HepG2 (cell line): ENCODE measurements around the gene OR52K1. TPM values are rescaled to one million over a fixed set of nuclear protein-coding genes. Genes with fewer than 3 reads are reported as not detected.

Experiments used
- ATAC-seq: fragments of 200-7000 bp; cut with Tn5 transposase; 3 replicates; pipeline ENCODE4 v1.9.1; 2020; ENCODE audit warnings: mild to moderate bottlenecking, moderate library complexity
- BruUV-seq: library from RNA; stranded (reverse); fragments of 400-500 nt; replicated peaks from 2 replicates; lab custom pipeline; 2021; lab: Mats Ljungman, UMichigan
- CTCF ChIA-PET: fragments of 300-600 bp; formaldehyde crosslinking; extraction: SDS; loops from one replicate; lab custom pipeline; 2021; ENCODE audit warnings: low total read pairs, inconsistent platforms, low intra/inter-chr PET ratio; lab: Yijun Ruan, JAX
- POLR2A ChIA-PET: fragments of 350-600 bp; sonication (Branson Sonifier 250); formaldehyde crosslinking; loops from one replicate; lab custom pipeline; 2020; ENCODE audit warnings: antibody characterized with exemption, inconsistent platforms; lab: Yijun Ruan, JAX
- DNase-seq: peaks from one replicate; pipeline ENCODE4 v3.0.0-alpha.2; 2015; ENCODE audit warnings: low spot score
- FAIRE-seq: peaks from 3 replicates; lab custom pipeline; 2011; peaks lifted over from hg19 to GRCh38; lab: Jason Lieb, UNC
- H2AFZ ChIP-seq: one replicate; pipeline ENCODE4 v1.6.1; 2011; ENCODE audit warnings: low read length, inconsistent platforms
- H3K27ac ChIP-seq: fragments of 300-600 bp; 3 replicates; pipeline ENCODE4 v1.8.0; 2011; ENCODE audit warnings: mixed run types, mild to moderate bottlenecking, mixed read lengths, low read length, inconsistent platforms; ENCODE audit not compliant: insufficient read depth; ENCODE audit errors: extremely low read length
- H3K27me3 ChIP-seq, 2 experiments: fragments of 200-600 bp in 1 of 2; 2 replicates in 1 of 2; 3 replicates in 1 of 2; pipeline versions ENCODE4 v1.6.0 to v1.8.0; 2011; ENCODE audit warnings: low read length in 2 of 2, mild to moderate bottlenecking in 2 of 2, moderate library complexity in 2 of 2, inconsistent platforms in 1 of 2; ENCODE audit not compliant: insufficient read depth in 2 of 2, control insufficient read depth in 1 of 2
- H3K36me3 ChIP-seq, 2 experiments: fragments of 200-600 bp in 1 of 2; replicated peaks in 1 of 2; 2 replicates in 1 of 2; 3 replicates in 1 of 2; pipeline versions ENCODE4 v1.5.1 to v1.8.0; 2011; ENCODE audit warnings: low read length in 2 of 2, inconsistent platforms in 1 of 2; ENCODE audit not compliant: insufficient read depth in 2 of 2, control insufficient read depth in 1 of 2
- H3K4me1 ChIP-seq: 2 replicates; pipeline ENCODE4 v1.5.1; 2012; ENCODE audit warnings: low read length, inconsistent platforms; ENCODE audit not compliant: insufficient read depth
- H3K4me2 ChIP-seq: 2 replicates; pipeline ENCODE4 v1.6.0; 2011; ENCODE audit warnings: low read depth, low read length, inconsistent platforms
- H3K4me3 ChIP-seq, 3 experiments: fragments of 200-600 bp in 1 of 3; sonication (generic), shearing (Covaris generic) in 1 of 3; replicated peaks in 1 of 3; 2 replicates each; pipeline ENCODE4 v1.5.1; 2011 to 2016; ENCODE audit warnings: low read length in 3 of 3, inconsistent platforms in 2 of 3, low read depth in 2 of 3, mild to moderate bottlenecking in 2 of 3, control low read depth in 1 of 3, mixed read lengths in 1 of 3; ENCODE audit not compliant: insufficient read depth in 1 of 3
- H3K79me2 ChIP-seq: one replicate; pipeline ENCODE4 v1.6.1; 2011; ENCODE audit warnings: low read length, inconsistent platforms; ENCODE audit not compliant: insufficient read depth
- H3K9ac ChIP-seq: 2 replicates; pipeline ENCODE4 v1.6.0; 2011; ENCODE audit warnings: mild to moderate bottlenecking, low read depth, low read length, inconsistent platforms; ENCODE audit not compliant: insufficient read depth
- H3K9me3 ChIP-seq: 2 replicates; pipeline ENCODE4 v1.5.1; 2012; ENCODE audit warnings: mild to moderate bottlenecking, low read length
- H4K20me1 ChIP-seq: 2 replicates; pipeline ENCODE4 v1.6.0; 2011; ENCODE audit warnings: inconsistent platforms, mild to moderate bottlenecking, low read length, moderate library complexity; ENCODE audit not compliant: insufficient read depth
- ARID3A ChIP-seq: IDR thresholded peaks from 2 replicates; pipeline ENCODE4 v1.6.1; 2012; ENCODE audit warnings: low read depth, low read length, improper control_type of control experiment
- EED ChIP-seq: sonication (generic); formaldehyde crosslinking; IDR thresholded peaks from 2 replicates; pipeline ENCODE4 v1.5.0; 2020; ENCODE audit warnings: mild to moderate bottlenecking, missing genetic modification reagents
- ETS1 ChIP-seq: sonication (generic); formaldehyde crosslinking; IDR thresholded peaks from 2 replicates; pipeline ENCODE4 v1.4.0; 2020; ENCODE audit warnings: missing genetic modification reagents
- HBP1 ChIP-seq: IDR thresholded peaks from 2 replicates; pipeline ENCODE4 v1.6.1; 2016; ENCODE audit warnings: low read depth, control low read depth
- ISX ChIP-seq: sonication (generic); formaldehyde crosslinking; conservative IDR thresholded peaks from 2 replicates; pipeline ENCODE4 v1.5.0; 2020; ENCODE audit warnings: missing genetic modification reagents
- NFE2 ChIP-seq: sonication (generic); formaldehyde crosslinking; IDR thresholded peaks from 2 replicates; pipeline ENCODE4 v1.4.0; 2020; ENCODE audit warnings: missing genetic modification reagents
- ZBTB40 ChIP-seq, 2 experiments: fragments of 450-650 bp in 1 of 2; sonication (generic) in 1 of 2; formaldehyde crosslinking in 1 of 2; IDR thresholded peaks; 2 replicates each; pipeline versions ENCODE4 v1.6.1 to v1.8.0; 2016 to 2022; ENCODE audit warnings: antibody characterized with exemption in 1 of 2, mild to moderate bottlenecking in 1 of 2, missing genetic modification reagents in 1 of 2
- ZNF10 ChIP-seq: sonication (generic); formaldehyde crosslinking; IDR thresholded peaks from 2 replicates; pipeline ENCODE4 v1.4.0; 2020; ENCODE audit warnings: mild to moderate bottlenecking, low read depth, missing genetic modification reagents, borderline replicate concordance
- ZNF510 ChIP-seq: sonication (generic); formaldehyde crosslinking; IDR thresholded peaks from 2 replicates; pipeline ENCODE4 v1.4.0; 2020; ENCODE audit warnings: low read depth, mild to moderate bottlenecking, missing genetic modification reagents
- WGBS: methylation state at CpG from one replicate; pipeline ENCODE4 v1.1.6; 2017; ENCODE audit warnings: low lambda C conversion rate; 5-methylcytosine and 5-hydroxymethylcytosine counted together
- in situ Hi-C: cut with HindIII; loops from 2 replicates; pipeline ENCODE4 v1.10.0; 2017; ENCODE audit warnings: low pct_unique_long_range_greater_than_20kb; ENCODE audit not compliant: extremely low pct_ligation_motif_present
- intact Hi-C: fragments of 100-400 bp; cut with micrococcal nuclease; formaldehyde crosslinking; loops from one replicate; pipeline ENCODE4 v1.10.0; 2022; ENCODE audit not compliant: unreplicated experiment
- polyA plus RNA-seq, 8 experiments: library from polyadenylated mRNA; depleted of rRNA in 3 of 8; stranded (reverse) in 7 of 8; unstranded in 1 of 8; fragments of >200 nt; fragmentation: Illumina TruSeq in 4 of 8; extraction: Trizol in 4 of 8; gene quantifications; 2 replicates each; pipeline versions ENCODE4 v1.2.1 to v1.2.3, GENCODE V29; 2011 to 2016; ENCODE audit warnings: low read depth in 4 of 8, missing spikeins in 1 of 8, mixed read lengths in 1 of 8; ENCODE audit not compliant: insufficient read depth in 1 of 8
- total RNA-seq, 5 experiments: library from RNA; depleted of rRNA; stranded (reverse); fragments of >200 nt; fragmentation: Illumina TruSeq; extraction: Trizol; gene quantifications; 2 replicates each; pipeline ENCODE4 v1.2.3, GENCODE V29; 2016; ENCODE audit warnings: low read depth in 1 of 5

Gene OR52K1
- total and polyA plus RNA-seq, 2 of the 13 experiments (the other 11 are each of a cell fraction or from before 2014, with no cell fraction given), result not detected

- TF ChIP-seq ZNF10 (CRISPR knock-in tag), result no peak
- TF ChIP-seq, all 625 proteins: peak for 0
Measured at GRCh38 chr11:4495487-4495886, 13.0 kb downstream of the OR52K1 start (continued).

- CTCF ChIA-PET, result no interaction called here
- Histone ChIP-seq H3K36me3 (no peaks in the 10 kb centered on the region), H3K79me2 (no peaks in the 10 kb centered on the region), H4K20me1 (no peaks in the 10 kb centered on the region), H2AFZ (no peak overlapping the region), H3K9ac (no peak overlapping the region), H3K27me3 (peaks cover 0 to 47% of the 10 kb centered on the region in 2 experiments; a peak in 4 of 5 replicates), H3K4me2 (no peak overlapping the region), H3K9me3 (no peaks in the 10 kb centered on the region), H3K4me1 (no peaks in the 10 kb centered on the region), H3K27ac (no peak overlapping the region), H3K4me3 (no peak overlapping the region)
- no peak for DNase-seq
- POLR2A ChIA-PET, result no interaction called here
- in situ Hi-C loops, result no loop called here
- intact Hi-C loops, result no loop called here
- no peak for FAIRE-seq
- BruUV-seq, result no TSS peak
- WGBS, result 4% methylated on average over 6 of the region's 6 CpGs
- ATAC-seq, result no peak
- no peak for TF ChIP-seq NFE2 (CRISPR knock-in tag)
- TF ChIP-seq ZBTB40 (IDR thresholded peaks at IDR 0.05), result no peak
- TF ChIP-seq ZBTB40 (CRISPR knock-in tag; IDR thresholded peaks at IDR 0.05), result no peak
- no peak for TF ChIP-seq ARID3A
- no peak for TF ChIP-seq EED
- TF ChIP-seq HBP1 (CRISPR knock-in tag), result no peak
- TF ChIP-seq ZNF510, result no peak
- TF ChIP-seq ETS1 (CRISPR knock-in tag), result no peak
- no peak for TF ChIP-seq ISX
Measured at GRCh38 chr11:4495986-4496385, 13.5 kb downstream of the OR52K1 start.
